Kasumi-1 (cell line): ENCODE measurements around the gene TAF11L3.
"Not testable (repeated sequence)": the region's sequence is repeated elsewhere in the genome, so short reads cannot be mapped to it uniquely, and the experiment has no call there.

Experiments
- DNase-seq, 2 experiments: peaks; one replicate each; lab custom pipeline; 2025; lab: John Stamatoyannopoulos, UW

Gene TAF11L3

DNA sequence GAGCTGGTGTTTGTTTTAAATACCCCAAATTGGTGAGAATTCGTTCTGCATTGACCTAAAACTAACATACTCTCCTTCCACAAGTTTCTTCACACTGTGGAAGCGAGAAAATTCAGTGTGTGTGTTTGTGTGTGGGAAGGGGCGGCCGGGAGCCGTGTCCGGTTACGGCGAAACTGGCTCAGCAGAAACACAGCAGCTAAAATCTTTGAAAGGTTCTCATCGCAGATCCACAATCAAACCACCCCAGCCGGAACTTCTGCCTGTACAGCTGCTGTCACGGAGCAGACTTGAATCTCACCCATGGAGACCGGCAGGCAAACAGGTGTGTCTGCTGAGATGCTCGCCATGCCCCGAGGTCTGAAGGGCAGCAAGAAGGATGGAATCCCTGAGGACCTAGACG lies at the start of gene TAF11L3:
Gene TAF11L3, plus strand, starts transcription at position 301 of the 400 bp plus-strand sequence.
- not testable (repeated sequence) for DNase-seq

- DNase-seq, result no peak
Observed at GRCh38 chr5:17470064-17470463, 48.1 kb upstream of the TAF11L3 start.

- not testable (repeated sequence) for DNase-seq
Observed at GRCh38 chr5:17475064-17475463, 43.1 kb upstream of the TAF11L3 start.

GRCh38 chr5:17477043-17477442 lies 41.1 kb upstream of the TAF11L3 start:
- no peak for DNase-seq

DNA sequence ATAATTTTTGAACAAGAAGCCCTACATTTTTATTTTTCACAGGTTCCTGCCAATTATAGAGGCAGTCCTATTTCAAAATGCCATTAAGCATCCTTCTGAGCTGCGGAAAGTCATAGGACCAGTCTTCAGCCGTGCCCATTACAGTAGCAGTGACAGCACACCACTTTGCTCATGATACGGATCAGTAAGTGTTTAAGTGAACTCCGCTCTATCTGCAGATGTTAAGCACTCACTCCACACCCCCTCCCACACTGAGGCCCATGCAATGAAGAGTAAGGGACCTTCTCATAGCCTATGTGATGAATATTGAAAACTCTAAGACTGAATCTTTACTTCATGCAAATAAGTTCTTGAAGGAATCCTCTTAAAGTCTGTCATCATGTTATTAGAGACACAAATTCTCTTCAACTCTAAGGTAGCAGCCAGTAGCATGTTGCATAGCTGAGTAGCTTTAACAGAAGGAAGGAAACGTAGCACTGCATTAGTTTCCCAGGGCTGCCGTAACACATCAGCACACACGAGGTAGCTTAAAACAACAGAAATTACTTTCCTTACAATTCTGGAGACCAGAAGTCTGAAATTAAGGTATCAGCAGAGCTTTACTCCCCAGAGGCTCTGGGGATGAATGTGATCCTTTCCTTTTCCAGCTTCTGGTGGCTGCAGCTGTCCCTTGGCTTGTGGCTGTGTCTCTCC lies 40.4 kb upstream of the TAF11L3 start:
- no peak for DNase-seq

- DNase-seq, result no peak
Observed at GRCh38 chr5:17481378-17481777, 36.8 kb upstream of the TAF11L3 start.

GRCh38 chr5:17482790-17483189 lies 35.4 kb upstream of the TAF11L3 start:
- no peak for DNase-seq

GRCh38 chr5:17486464-17487173 lies 31.5 kb upstream of the TAF11L3 start:
- DNase-seq, result not testable (repeated sequence)

DNA sequence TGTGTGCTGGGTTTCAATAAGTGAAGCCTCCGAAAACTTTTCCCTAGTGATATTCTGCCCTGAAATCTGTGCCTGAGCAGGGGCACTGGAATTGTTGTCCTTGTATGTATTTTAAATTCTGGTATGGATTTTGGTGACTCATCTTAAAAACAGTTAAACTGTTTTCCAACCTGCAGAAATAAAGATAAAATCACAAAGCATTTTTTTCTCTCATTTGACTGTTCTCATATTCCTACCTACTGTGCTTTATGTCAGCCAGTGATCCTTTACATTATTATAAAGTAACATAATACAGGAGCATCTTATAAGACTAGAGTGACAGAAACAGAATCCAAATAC lies 31.0 kb upstream of the TAF11L3 start:
- DNase-seq, result no peak

DNA sequence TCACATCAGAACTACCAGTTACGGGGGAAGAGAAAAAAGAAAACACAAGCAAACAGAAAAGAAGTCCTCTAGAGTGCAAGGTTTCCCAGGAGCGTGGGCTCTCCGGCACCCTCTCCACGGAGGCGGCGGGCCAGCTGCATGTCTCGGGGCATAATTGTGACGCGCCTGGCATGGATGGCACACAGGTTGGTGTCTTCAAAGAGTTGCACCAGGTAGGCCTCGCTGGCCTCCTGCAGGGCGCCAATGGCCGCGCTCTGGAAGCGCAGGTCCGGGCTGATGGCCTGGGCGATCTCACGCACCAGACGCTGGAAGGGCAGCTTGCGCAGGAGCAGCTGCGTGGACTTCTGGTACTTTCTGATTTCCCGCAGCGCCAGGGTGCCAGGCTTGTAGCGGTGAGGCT lies 26.9 kb upstream of the TAF11L3 start:
- not testable (repeated sequence) for DNase-seq

GRCh38 chr5:17492770-17493169 lies 25.4 kb upstream of the TAF11L3 start:
- DNase-seq, result no peak

GRCh38 chr5:17497446-17497845 lies 20.7 kb upstream of the TAF11L3 start:
- no peak for DNase-seq

GRCh38 chr5:17497931-17498330 lies 20.2 kb upstream of the TAF11L3 start, which contains the start of gene TAF11L2:
TSS of gene TAF11L2 (plus strand) at chr5:17498231.
- not testable (repeated sequence) for DNase-seq

DNA sequence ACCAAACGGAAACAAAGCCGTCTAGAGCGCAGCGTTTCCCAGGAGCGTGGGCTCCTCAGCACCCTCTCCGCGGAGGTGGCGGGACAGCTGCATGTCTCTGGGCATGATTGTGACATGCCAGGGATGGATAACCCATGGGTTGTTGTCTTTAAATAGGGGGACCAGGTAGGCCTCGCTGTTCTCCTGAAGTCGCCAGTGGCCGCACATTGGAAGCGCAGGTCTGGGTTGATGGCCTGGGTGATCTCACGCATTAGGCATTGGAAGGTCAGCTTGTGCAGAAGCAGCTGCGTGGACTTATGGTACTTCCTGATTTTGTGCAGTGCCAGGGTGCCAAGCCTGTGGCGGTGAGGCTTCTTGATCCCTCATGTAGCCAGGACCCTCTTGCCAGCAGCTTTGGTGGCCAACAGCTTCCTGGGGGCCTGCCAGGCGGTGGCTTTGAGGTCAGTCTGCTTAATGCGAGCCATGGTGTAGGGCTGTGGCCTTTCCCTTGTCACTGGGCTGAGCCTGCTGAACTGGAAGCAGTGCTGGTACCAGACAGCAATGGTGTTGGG lies 6.3 kb upstream of the TAF11L3 start:
- no peak for DNase-seq

- not testable (repeated sequence) for DNase-seq
Observed at GRCh38 chr5:17517526-17517925, 641 bp upstream of the TAF11L3 start.

GRCh38 chr5:17519508-17519907 lies 1.3 kb downstream of the TAF11L3 start:
- DNase-seq, result not testable (repeated sequence)

DNA sequence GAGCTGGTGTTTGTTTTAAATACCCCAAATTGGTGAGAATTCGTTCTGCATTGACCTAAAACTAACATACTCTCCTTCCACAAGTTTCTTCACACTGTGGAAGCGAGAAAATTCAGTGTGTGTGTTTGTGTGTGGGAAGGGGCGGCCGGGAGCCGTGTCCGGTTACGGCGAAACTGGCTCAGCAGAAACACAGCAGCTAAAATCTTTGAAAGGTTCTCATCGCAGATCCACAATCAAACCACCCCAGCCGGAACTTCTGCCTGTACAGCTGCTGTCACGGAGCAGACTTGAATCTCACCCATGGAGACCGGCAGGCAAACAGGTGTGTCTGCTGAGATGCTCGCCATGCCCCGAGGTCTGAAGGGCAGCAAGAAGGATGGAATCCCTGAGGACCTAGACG lies 3.3 kb downstream of the TAF11L3 start, which contains the start of gene TAF11L4:
Gene TAF11L4, plus strand, starts transcription at position 301 of the 400 bp plus-strand sequence.
- DNase-seq, result not testable (repeated sequence)

- DNase-seq, result not testable (repeated sequence)
Observed at GRCh38 chr5:17524935-17525334, 6.8 kb downstream of the TAF11L3 start, which contains the start of gene TAF11L5. TSS of gene TAF11L5 (plus strand) at chr5:17525235.

- not testable (repeated sequence) for DNase-seq
Observed at GRCh38 chr5:17526504-17526903, 8.3 kb downstream of the TAF11L3 start.

- not testable (repeated sequence) for DNase-seq
Observed at GRCh38 chr5:17528369-17528768, 10.2 kb downstream of the TAF11L3 start, which contains the start of gene TAF11L6. TSS of gene TAF11L6 (plus strand) at chr5:17528669.
